GM19372 (cell line): Measurements from ENCODE around the gene LGR4.

ENCODE experiments used
- ATAC-seq: cut with Tn5 transposase; IDR thresholded peaks from one replicate; pipeline ENCODE4 v1.9.1; 2021; ENCODE audit warnings: mild to moderate bottlenecking, low read depth, moderate library complexity; ENCODE audit not compliant: unreplicated experiment

LGR4 gene

GRCh38 chr11:27406498-27407354, 65.9 kb downstream of the LGR4 start:
- no peak for ATAC-seq

DNA sequence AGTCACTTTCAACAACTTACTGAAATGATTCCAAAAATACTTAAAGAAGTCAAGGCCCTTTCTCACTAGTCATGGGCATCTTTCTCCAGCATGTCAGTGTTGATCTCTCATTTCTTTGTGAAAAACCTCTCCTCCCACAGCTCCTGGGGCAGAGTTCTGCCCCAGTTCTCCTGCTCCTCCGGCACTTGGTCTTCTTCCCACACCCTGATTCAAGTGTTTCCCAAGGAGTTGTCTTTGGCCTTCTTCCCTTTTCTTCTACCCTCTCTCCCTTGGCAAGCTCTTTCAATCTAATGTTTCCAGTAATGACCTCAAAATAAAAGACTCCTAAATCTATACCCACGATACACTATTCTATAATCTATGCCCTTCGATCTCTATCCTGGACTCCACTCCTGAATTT, 67.5 kb downstream of the LGR4 start:
- no peak for ATAC-seq

DNA sequence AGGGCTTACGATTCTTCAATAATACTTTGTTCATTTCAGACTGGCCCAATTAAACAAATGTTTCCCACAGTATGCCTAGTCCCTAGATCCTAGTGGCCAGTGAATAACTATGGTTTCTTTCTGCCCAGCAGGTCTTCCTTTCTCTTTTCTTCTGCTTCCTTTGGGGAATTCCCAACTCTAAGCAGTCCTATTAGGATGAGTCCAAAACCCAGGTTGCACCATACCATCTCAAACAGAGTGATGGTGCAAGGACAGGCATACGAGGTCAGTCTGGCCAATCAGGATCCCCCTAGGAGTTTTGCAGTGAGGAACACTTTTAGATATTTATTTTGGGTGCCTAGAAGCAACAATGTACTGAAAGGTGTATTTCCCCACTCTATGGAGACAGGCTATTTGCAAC, 68.2 kb downstream of the LGR4 start:
- no peak for ATAC-seq

GRCh38 chr11:27403195-27403594, 69.4 kb downstream of the LGR4 start:
- no peak for ATAC-seq

- ATAC-seq = no peak
Measured at GRCh38 chr11:27402450-27402849, 70.1 kb downstream of the LGR4 start.

DNA sequence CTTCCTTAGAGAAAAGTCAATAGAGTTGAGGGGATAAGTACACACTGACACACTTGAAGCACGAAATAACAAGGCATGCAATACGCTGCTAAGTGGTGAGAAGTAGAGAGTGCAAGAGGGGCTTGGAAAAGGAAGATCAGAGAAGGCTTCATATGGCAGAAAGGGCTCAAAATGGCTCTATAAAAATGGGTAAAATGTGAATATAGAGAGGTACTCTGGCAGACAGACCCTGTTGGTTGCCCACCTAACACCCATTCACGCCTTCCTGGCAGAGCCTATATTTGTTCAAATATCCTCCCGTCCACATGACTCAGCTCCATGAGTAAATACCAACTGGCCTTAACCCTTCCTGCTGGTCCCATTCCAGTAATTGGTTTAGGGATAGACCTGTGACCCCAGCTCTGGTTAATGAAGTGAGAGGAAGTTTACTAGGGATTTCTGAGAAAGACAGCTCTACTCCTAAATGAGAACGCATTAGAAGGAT, 70.7 kb downstream of the LGR4 start:
- ATAC-seq = no peak

GRCh38 chr11:27401280-27401832, 71.2 kb downstream of the LGR4 start:
- ATAC-seq = no peak

- ATAC-seq = no peak
Measured at GRCh38 chr11:27398400-27398770, 74.2 kb downstream of the LGR4 start.

DNA sequence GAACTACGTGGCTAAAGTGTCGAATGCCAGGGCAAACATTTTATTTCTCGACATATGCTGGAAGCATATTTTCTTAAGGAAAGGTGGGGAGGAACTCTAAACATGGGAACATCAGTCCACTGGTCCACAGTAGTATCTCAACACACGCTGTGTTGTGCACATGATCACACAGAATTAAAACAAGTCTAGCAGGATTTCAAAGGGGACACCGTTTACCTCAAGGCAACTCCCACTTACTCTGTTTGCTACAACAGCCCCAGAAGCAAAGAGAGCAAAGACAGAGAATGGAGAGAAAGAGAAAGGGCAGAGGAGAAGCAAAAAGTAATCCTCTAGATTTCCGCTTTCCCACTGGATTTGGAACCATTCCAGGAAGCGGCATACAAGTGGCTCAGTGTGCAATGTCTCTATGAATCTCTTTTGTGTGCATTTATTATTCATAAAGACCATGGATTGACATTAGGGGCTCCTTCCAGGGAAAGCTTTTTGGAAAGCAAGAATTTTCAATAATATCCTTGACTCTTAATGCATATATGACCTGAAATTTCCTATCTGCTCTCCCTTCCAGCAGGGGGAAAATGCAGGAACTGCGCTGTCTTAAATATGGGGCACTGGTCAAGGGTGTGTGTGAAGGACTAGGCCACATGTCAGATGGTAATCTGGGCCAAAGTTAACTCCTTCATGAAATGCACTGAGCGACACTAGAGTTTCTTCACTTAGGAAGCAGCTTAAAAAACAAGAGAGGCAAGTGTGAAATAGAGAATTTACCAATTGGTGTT, 74.8 kb downstream of the LGR4 start:
- no peak for ATAC-seq

DNA sequence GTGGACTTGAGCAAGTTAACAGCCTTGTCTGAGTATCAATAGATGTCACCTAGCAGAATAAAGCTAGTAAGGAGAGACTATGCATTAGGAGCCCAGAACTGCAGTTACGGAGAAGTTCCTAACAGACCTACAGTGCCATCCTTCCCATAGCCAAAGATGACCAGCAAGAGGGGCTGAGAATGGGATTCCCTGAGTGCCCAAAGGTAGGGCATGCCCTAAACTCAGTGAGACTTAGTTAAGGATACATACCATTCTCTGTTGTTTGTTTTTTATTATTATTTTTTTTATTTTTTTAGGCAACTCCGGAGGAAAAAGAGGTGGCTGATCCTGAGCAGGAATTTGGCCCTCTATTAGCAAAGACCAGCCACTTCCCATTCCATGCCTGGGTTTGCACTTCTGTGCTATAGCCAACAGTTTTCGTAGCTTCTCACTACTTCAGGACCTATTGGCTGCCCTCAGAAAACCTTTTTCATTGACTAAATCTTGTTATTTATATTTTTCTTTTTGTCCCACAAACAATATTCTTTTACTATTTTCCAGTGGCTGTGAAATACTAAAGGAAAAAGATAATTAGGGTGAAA, 76.2 kb downstream of the LGR4 start:
- ATAC-seq = no peak

DNA sequence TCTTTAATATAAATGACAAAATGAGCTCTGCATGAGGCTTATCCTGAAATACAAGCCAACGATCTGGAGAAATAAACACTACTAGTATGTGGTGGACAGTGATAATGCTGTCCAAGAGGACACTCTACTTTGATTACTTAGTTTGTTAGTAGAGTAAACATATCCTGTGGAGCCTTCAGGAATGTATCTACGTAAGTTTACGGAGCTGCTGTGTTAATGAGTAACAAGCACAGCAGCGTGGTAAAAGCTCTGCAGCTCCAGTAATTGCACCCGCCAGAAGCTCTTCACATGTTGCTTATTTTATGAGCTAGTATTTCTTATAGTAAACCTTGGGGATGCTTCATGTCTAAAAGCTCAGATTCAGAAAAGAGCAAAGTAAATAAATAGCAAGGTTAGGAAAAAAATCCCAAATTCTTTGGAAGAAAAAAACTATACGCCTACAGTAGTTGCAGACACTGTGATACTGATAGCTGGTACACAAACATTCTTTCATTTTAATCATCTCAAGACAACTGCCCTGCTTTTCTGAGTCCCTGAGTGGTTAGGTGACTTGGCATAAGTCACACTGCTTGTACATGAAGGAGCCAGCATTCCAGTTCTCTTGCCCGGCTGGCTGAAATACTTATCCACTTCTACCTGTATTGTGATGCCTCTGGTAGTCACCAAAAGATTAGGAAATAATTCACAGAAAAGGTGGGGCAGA, 76.9 kb downstream of the LGR4 start:
- ATAC-seq = no peak

GRCh38 chr11:27394781-27395228, 77.8 kb downstream of the LGR4 start:
- no peak for ATAC-seq

GRCh38 chr11:27392278-27393114, 80.1 kb downstream of the LGR4 start:
- no peak for ATAC-seq

GRCh38 chr11:27391331-27392015, 81.1 kb downstream of the LGR4 start:
- ATAC-seq = no peak

DNA sequence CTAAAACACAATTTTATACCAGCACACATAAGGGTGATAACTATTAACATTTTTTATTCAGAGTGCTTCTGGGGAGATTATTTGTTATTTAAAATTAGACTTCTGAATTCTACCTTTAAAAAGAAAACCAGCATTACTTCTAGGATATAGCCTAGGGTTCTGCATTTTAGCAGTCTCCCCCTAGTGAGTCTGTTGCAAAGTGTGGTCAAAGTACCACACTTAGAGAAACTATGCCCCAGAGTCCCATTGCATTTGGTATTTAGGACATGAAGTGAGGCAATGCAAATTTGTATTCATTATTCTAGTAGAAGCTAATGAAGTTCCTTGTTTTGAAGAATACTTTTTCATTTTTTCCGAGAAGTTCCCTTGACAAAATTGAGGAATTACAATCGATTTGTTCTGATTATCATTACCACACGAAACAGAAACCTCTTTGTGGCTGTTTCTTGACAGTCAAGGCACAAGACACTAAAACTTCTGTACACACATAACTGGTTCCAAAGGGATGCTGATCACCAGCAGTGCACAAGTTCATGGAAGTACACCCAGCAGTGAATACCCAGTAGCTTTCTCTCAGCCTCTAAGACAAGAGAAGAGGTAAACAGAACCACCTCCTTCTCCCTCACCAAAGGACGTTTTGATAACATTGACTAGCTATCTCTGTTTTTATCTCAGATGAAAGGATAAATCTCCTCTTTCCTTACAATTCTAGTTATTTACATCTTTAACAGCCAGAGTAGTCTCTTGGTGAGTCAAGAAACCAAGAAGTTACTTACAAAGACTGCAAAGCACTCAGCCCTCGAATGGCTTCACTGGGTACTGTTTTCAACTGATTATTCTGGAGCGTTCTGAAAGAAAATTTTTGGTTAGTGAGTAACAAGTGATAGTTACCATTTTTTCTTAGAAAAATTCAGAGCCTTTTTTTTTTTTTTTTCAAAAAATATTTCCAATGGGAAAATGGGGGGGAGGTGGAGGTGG, 82.0 kb downstream of the LGR4 start:
- ATAC-seq = no peak

DNA sequence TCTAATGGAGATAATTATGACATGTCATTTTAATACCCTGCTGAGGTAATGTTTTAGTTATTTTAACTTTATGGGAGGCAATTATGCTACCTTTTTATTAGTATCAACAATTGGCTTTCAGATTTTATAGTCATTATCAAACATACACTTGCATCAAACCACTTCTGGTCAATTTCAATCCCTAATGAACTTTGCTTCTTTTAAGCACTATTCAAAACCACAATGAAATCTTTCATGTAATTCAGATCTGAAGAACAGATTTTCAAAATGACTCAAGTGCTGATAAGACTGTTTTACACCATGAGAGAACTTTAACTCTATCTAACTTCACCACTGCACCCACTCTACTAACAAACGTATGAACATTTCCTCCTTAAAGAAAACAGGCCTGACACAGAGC, 83.7 kb downstream of the LGR4 start:
- no peak for ATAC-seq

DNA sequence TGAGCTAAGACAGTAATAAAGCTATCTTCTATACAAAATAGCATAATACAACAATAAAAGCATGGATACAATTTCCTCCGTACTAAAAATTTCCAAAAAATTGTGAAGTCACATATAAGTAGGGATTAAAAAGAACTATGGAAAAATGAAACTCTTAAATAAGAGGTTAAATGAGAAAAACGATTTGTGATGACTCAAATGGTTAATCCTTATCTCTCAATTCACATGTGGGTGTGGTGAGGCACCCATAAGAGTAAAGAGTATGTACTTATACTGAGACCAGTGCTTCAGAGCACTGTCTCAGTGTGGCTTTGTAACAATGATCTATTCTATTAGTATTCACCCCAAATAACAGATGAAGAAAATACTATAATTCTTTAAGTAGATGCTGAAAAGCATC, 84.6 kb downstream of the LGR4 start:
- no peak for ATAC-seq

DNA sequence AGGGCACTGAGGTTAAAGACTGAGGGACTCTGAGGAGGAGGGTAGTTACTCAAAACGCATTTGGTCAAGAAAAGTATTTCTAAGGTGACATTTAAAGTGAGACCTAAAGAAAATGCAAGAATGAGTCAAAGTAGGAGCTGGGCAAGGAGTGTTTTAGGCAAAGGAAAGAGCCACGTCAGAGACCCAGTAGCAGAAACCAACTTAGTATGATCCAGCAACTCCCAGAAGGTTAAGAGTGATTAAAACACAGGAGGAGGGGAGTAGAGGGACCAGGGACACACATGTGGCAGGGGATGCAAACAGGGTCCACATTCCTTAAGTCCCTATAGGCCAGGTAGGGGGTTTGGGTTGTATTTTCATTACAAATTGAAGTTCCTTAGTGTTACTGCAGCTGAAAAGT, 85.2 kb downstream of the LGR4 start:
- no peak for ATAC-seq
